LHCN-M2 (cell line): ENCODE data around the gene ZNF385C. TPM values are rescaled to one million over a fixed set of nuclear protein-coding genes. Genes with fewer than 3 reads are reported as not detected.
A peak's percentile ranks its signal among the peaks of the same experiment; 100 is the strongest.

Experiments used
- DNase-seq: peaks from one replicate; pipeline ENCODE4 v3.0.0-alpha.2; 2012; ENCODE audit warnings: low read depth
- total RNA-seq: library from RNA; depleted of rRNA; stranded (reverse); fragments of >200 nt; gene quantifications from 2 replicates; pipeline ENCODE4 v1.2.3, GENCODE V29; 2014

Gene ZNF385C
- total RNA-seq, 1 experiment from 2014 or later, result not detected

DNA sequence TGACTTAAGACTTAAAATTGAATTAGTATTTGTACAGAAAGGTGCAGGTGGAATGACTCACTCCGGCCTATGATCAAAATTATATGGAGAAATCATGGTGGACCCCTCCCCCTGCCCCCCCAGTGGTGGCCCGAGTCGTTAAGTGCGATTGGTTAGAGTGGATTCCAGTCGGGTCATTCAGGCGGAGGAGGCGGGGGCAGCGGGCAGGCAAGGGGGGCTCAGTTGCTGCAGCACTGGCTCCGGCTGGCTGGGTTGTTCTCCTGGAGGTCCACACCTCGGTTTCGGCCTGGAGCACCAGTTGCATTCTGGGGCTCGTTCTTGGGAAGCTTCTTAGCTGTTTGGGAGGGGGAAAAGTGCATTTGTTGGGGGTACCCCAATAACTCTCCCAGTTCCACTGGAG lies 27.3 kb upstream of the ZNF385C start:
- no peak for DNase-seq

DNA sequence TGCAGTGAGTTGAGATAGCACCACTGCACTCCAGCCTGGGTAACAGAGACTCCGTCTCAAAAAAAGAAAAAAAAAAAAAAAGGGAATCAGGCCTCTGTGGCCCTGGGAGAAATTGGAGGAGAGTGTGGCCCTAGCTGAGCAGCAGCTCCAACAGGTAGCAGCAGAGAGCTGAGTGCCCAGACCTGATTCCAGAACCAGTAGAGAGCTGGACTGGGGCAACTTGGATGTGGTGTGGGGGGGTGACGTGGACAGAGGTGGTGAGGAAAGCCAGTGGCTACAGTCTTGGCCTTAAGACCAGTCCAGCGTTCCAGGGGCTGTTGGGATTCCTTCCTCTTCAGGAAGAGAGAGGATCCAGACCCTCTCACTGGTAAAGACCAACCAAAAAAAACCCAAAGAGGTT lies 26.0 kb upstream of the ZNF385C start:
- DNase-seq, result no peak

DNA sequence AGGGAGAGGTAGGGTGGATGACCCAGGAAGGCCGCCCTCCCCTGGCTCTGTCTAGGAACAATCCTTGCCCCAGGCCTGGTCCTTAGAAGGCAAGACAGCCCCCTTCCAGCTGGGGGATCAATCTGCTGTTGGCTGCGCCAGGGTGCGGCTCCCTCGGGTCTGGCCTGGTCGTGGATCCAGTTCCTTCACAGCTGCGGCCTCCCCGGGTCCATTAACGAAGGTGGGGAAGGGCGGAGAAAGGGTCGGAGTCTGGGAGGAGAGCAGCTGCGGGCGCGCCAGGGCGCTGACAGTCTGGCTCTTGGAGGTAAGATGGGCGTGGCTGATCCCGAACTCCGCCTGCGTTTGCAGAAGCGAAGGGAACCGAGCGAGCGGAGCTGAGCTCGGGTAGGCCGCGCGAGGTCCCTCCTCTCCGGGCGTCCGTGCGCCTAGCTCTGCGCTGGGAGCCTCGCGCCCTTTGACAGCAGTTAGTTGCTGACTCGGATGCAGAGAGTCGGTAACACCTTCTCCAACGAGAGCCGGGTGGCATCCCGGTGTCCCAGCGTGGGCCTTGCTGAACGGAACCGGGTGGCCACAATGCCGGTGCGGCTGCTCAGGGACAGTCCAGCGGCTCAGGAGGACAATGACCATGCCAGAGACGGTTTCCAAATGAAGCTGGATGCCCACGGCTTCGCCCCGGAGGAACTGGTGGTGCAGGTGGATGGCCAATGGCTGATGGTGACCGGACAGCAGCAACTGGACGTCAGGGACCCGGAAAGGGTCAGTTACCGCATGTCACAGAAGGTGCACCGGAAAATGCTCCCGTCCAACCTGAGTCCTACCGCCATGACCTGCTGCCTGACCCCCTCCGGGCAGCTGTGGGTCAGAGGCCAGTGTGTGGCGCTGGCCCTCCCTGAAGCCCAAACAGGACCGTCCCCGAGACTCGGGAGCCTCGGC lies 24.4 kb upstream of the ZNF385C start, which contains the start of gene HSPB9:
TSS of gene HSPB9 (plus strand) at position 434 of the 933 bp plus-strand sequence. CDS start at position 481, 47 bp downstream.
- no peak for DNase-seq

GRCh38 chr17:42120770-42121769 lies 22.8 kb upstream of the ZNF385C start, which contains the start of gene KAT2A:
Gene KAT2A (minus strand): TSS chr17:42121367. CDS start chr17:42121304, 63 bp downstream.
- peak; percentile 79 for DNase-seq

DNA sequence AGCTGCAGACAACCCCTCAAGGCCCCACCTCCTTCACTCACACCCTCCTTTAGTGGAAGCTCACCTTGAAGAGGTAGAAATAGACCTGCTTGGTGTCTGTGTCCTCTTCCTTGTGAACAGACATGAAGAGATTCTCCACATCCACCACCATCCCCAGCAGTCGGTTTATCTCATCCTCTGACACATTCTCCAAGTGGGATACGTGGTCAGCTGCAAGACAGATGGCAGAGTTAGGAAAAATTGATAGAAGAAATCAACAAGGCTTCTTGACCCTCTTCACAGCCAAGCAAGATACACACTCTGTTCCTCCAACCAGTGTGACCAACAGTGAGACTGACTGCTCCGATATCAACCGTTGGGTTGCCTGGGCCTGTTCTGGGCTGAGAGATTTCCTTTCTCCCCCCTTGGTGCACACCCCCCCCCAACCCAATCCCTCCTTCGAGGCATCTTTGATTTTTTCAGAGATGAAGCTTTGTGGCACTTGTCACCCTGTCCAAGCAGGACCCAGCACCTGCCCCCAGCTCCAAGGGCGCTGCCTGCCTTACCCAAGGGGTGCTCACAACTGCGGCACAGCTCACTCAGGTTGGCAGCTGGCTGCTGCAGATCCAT lies 22.0 kb upstream of the ZNF385C start:
- DNase-seq, result peak; percentile 25

GRCh38 chr17:42119301-42119700 lies 21.0 kb upstream of the ZNF385C start:
- DNase-seq, result no peak

- DNase-seq, result no peak
Observed at GRCh38 chr17:42118545-42118944, 20.3 kb upstream of the ZNF385C start.

GRCh38 chr17:42118126-42118510 lies 19.8 kb upstream of the ZNF385C start:
- DNase-seq, result no peak

DNA sequence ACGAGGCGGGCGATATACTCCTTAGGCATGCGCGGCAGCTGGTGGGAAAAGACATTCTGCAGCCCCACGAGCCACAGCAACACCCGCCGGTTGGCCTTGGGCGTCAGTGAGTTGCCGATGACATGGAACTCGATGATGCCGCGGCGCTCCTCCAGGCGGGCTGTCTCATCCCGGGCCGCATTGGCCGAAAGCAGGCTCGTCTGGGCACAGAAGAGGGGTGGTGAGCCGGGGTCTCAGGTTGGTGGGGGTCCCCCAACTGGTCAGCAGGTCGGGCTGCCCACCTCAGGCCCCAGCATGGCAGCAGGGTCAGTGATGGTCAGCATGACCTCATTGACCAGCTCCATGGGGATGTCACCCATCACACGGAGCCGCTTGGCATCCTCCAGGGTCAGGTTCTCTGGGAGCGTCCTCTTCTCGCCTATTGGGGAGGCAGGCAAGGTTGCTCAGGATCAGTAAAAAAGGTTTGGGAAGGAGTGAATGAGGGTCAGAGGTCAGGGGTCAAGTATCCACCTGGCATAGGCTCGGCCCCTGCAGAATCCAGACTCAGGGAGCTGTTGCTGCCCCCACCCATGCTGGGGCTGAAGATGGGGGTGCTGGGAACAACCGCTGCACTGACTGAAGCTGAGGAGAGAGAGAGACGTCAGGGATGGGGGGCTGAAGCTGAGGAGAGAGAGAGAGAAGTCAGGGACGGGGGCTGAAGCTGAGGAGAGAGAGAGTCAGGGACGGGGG lies 19.3 kb upstream of the ZNF385C start:
- no peak for DNase-seq

DNA sequence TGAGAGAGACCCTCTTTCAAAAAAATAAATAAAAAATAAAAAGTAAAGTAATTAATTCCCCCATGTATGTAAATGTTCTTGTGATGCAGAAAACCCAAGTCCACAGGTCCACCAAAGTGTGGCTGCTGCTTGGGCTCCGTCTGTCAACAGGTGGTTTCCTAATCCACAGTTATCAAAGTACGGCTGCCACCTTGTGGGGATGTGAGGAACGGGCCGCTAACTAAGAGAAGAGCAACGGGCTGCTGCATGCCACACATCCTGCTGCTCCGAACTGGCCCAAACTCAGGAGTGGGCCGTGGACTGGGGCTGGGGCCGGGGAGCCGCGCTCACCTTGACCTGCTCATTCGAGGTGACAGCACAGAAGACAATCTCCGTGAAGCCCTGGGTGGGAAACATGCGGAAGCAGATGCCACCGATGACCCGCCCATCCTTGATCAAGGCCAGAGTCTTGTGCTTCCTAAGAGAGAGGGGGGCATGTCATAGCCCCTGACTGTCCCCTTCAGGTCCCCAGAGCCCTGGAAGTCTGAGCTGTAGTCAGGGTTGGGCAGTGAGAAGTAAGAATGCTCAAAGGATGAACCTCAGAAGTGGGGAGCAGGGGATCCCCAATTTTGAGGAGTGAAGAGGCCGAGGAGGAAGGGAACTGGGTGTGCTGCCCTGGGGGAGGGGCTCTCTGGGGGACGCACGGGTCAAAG lies 18.6 kb upstream of the ZNF385C start:
- DNase-seq, result peak; percentile 76

- no peak for DNase-seq
Observed at GRCh38 chr17:42114118-42114517, 15.8 kb upstream of the ZNF385C start.

DNA sequence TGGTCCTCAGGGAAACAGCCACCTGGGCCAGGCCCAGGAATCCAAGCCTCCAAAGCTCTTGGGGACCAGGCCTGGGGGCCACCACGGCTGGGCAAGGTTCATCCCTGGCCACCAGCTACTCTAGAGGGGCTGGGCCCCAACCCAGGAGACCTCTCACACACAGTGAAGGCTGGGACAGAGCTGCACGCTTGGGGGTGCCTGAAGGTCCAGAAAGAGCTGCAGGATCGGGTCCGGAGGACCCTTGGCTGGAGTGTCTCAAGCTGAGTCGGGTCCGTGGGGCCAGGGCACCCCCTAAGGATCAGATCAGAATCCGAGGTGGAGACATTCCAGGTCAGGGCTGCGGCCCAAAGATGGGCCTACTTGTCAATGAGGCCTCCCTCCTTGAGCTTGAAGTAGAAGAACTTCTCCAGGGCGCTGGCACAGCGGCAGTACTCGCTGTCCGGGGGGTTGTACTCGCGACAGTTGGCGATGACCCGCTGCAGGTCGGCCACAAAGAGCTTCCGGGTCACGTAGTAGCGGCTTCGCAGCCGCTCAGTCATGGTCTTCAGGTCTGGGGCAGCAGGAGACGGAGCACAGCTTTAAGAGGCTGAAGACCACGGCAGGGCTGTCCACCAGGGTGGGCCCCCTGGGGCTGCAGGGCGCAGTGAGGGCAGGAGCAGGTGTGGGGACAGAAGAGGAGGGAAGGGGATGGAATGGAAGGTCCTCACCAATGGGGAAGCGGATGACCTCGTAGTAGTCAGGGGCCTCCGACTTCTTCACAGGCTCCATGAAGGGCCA lies 15.2 kb upstream of the ZNF385C start:
- no peak for DNase-seq

- DNase-seq, result peak; percentile 84
Observed at GRCh38 chr17:42112552-42113176, 14.4 kb upstream of the ZNF385C start, which contains the start of gene DHX58. Gene DHX58 (minus strand): TSS chr17:42112714. CDS start chr17:42111892, 822 bp downstream.

DNA sequence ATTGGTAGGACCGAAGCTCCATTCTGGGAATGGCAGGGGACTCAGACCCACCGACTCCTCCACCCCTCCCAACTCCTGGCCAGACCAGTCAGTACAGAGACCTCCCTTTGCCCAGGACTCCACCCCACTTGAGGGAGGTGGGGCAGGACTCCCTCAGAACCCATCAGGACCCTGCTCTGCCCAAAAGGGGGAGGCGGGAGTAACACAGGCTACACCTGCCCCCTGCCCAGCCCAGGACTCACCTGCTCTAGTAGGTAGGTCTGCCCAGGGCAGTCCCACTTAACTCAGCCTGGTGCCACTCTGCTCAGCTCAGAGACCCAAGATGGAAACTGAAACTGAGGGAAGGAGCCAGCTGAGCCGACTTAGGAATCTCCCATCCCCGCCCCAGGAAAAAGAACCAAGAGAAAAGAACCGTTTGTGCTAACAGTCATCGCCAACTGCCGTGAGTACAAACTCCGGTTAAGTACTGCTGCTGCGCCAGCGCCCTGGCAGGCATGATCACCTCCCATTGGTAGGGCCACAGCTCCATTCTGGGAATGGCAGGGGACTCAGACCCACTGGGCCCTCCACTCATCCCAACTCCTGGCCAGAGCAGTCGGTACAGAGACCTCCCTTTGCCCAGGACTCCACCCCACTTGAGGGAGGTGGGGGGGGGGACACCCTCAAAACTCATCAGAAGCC lies 13.7 kb upstream of the ZNF385C start:
- DNase-seq, result peak; percentile 64

- no peak for DNase-seq
Observed at GRCh38 chr17:42111265-42111636, 13.0 kb upstream of the ZNF385C start.

DNA sequence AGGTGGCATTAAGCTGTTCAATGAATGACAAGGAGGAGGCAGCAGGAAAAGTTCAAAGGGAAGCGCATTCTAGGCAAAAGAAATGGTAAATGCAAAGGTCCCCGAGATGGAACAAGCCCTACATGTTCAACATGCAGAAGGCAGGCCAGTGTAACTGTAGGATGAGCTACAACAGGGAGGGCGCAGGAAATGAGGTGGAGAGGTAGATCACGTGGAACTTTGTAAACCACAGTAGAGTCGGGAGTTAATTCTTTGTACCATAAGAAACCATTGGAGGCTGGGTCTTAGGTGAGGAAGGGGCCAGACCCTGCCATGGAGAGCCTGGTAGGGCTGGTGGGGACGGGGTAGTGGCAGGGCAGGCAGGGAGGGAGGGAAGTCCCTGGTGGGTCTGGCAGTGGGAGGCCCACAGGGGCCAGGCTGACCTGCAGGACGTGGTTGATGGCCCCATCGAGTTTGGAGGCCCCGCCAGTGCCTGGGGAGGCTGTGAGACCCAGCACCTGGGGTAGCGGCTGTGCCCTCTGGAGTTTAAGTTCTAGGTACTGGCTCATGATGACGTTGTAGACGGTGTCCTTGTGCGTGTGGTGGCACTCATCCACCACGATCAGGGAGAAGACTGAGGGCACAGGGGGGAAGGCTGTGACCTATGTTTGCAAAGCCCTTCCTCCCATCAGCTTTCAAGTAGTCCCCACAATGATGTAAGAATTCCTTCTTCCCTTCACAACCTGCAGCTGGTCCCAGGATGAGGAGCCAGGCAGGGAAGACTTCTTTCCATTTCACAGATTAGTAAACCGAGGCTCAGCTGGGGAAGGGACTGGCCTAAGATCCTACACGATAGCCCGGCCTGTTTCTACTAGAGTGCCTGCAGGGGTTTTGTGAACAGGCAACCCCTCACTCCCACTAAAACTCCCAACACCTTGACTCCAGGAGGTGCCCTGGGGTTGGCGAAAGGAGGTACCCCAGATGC lies 12.3 kb upstream of the ZNF385C start:
- no peak for DNase-seq

DNA sequence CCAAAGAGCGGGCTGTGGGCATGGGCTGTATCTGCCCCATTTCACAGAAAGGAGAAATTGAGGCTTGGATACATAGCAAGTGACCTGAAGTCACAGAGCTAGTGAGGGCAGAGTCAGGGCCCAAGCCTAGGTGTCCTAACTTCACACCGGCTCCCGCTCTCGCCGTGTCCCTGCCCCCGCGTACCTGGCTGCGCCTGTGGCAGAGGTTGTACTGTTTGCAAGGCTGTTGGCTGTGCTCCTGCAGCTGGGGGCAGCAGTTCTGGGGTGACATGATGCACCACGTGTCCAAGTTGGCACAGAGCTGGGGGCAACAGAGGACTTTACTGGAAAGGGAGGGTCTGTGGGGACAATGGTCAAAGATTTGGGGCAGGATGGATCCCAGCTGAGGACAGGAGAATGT lies 10.8 kb upstream of the ZNF385C start:
- no peak for DNase-seq
